Measurements from ENCODE around the gene PPP2R1B. TPM values are rescaled to one million over a fixed set of nuclear protein-coding genes. Genes with fewer than 3 reads are reported as not detected.

The PPP2R1B gene
- polyA plus RNA-seq, 1 donor (not counting 4 experiments of a cell fraction or from before 2014, with no cell fraction given) = 33.6 TPM

DNA sequence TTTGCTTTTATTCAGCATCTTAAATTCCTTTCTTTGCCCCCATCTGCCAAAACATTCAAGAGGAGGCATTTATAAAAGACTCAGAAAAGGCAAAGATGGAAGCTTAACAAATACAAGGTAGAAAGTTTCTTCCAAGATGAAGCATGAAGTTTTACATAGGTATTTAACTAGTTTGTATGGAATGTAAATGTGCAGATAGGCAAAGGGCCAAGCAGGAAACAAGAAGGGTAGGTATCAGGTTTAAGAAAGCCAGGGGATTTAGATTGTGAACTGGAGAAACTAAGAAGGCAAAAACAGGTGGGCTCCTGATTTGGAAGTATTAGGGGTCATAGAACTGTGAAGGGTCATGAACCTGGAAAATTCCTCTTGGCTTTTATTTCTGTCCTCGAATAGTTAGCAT is 62.6 kb downstream of the PPP2R1B start:
- FAIRE-seq = no peak
- dilution Hi-C loops (cut with MboI; ENCODE audit: extremely low pct_ligation_motif_present, low sequenced_read_pairs) = no loop called here
- no peaks in the 10 kb centered on the region for H3K27me3 ChIP-seq (ENCODE audit: control insufficient read depth, extremely low read depth, insufficient read depth, low read length)

DNA sequence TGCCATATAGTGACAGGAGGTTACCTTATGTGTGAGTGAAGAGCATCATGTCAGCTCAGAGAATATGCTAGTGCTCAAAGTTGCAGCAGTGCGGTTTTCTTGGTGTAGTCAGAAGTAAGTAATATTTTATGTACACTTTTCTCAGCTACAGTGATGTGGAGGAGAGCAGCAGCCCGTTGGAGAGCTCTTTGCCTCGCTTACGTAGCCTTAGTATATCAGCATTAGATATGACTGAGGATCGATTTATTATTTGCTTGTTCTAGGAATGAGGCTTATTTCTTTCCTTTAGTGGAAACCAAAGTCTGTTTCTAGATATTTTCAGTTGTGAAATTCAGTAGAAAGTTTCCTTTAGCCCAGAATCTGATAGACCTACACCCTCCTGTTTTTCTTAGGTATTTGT is 63.6 kb downstream of the PPP2R1B start:
- FAIRE-seq (no peak), DNase-seq (ENCODE audit: low read depth, low spot score) (no peak)
- Histone ChIP-seq H2AFZ (ENCODE audit: control insufficient read depth, low read length) (no peak overlapping the region), H3K79me2 (ENCODE audit: control insufficient read depth, insufficient read depth, low read length) (no peaks in the 10 kb centered on the region), H3K9ac (ENCODE audit: control insufficient read depth, extremely low read depth, insufficient read depth, low read length) (no peak overlapping the region), H3K4me1 (ENCODE audit: control insufficient read depth, extremely low read depth, insufficient read depth, low read length) (peaks cover 4% of the 10 kb centered on the region), H4K20me1 (ENCODE audit: control insufficient read depth, extremely low read depth, insufficient read depth, low read length) (no peaks in the 10 kb centered on the region), H3K4me2 (ENCODE audit: control insufficient read depth, extremely low read depth, insufficient read depth, low read depth, low read length) (no peak overlapping the region), H3K27me3 (ENCODE audit: control insufficient read depth, extremely low read depth, insufficient read depth, low read length) (no peaks in the 10 kb centered on the region), H3K27ac (ENCODE audit: control insufficient read depth, insufficient read depth, low read length) (no peak overlapping the region), H3K9me3 (ENCODE audit: control insufficient read depth, low read depth, low read length) (no peaks in the 10 kb centered on the region), H3K9me1 (ENCODE audit: control insufficient read depth, extremely low read depth, insufficient read depth, low read length) (no peaks in the 10 kb centered on the region), H3K4me3 (ENCODE audit: control insufficient read depth in 2 of 3, extremely low read depth in 1 of 3, insufficient read depth in 2 of 3, low read depth in 1 of 3, low read length in 3 of 3) (no peak overlapping the region), H3K36me3 (ENCODE audit: control insufficient read depth in 2 of 2, extremely low read depth in 1 of 2, insufficient read depth in 2 of 2, low read length in 2 of 2) (peaks cover 8 to 12% of the 10 kb centered on the region in 2 experiments)
- TF ChIP-seq, protein P1, sequence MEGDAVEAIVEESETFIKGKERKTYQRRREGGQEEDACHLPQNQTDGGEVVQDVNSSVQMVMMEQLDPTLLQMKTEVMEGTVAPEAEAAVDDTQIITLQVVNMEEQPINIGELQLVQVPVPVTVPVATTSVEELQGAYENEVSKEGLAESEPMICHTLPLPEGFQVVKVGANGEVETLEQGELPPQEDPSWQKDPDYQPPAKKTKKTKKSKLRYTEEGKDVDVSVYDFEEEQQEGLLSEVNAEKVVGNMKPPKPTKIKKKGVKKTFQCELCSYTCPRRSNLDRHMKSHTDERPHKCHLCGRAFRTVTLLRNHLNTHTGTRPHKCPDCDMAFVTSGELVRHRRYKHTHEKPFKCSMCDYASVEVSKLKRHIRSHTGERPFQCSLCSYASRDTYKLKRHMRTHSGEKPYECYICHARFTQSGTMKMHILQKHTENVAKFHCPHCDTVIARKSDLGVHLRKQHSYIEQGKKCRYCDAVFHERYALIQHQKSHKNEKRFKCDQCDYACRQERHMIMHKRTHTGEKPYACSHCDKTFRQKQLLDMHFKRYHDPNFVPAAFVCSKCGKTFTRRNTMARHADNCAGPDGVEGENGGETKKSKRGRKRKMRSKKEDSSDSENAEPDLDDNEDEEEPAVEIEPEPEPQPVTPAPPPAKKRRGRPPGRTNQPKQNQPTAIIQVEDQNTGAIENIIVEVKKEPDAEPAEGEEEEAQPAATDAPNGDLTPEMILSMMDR (optimal IDR thresholded peaks at IDR 0.05 in 1 of 3, IDR thresholded peaks at IDR 0.05 in 1 of 3, conservative IDR thresholded peaks at IDR 0.05 in 1 of 3; ENCODE audit: extremely low read depth in 1 of 3, insufficient read depth in 2 of 3, low read length in 3 of 3) = no peak
- TF ChIP-seq EZH2 (IDR thresholded peaks at IDR 0.05; ENCODE audit: low read length) = no peak
- dilution Hi-C loops (cut with MboI; ENCODE audit: extremely low pct_ligation_motif_present, low sequenced_read_pairs) = no loop called here

More for the DNA sequence above, 62.6 kb downstream of the PPP2R1B start:
- no peak for DNase-seq (ENCODE audit: low read depth, low spot score)
- Histone ChIP-seq H3K4me2 (ENCODE audit: control insufficient read depth, extremely low read depth, insufficient read depth, low read depth, low read length) (no peak overlapping the region), H3K9me1 (ENCODE audit: control insufficient read depth, extremely low read depth, insufficient read depth, low read length) (no peaks in the 10 kb centered on the region), H3K4me1 (ENCODE audit: control insufficient read depth, extremely low read depth, insufficient read depth, low read length) (peaks cover 4% of the 10 kb centered on the region), H3K4me3 (ENCODE audit: control insufficient read depth in 2 of 3, extremely low read depth in 1 of 3, insufficient read depth in 2 of 3, low read depth in 1 of 3, low read length in 3 of 3) (no peak overlapping the region), H3K9ac (ENCODE audit: control insufficient read depth, extremely low read depth, insufficient read depth, low read length) (no peak overlapping the region), H3K9me3 (ENCODE audit: control insufficient read depth, low read depth, low read length) (no peaks in the 10 kb centered on the region), H3K79me2 (ENCODE audit: control insufficient read depth, insufficient read depth, low read length) (no peaks in the 10 kb centered on the region), H4K20me1 (ENCODE audit: control insufficient read depth, extremely low read depth, insufficient read depth, low read length) (no peaks in the 10 kb centered on the region), H2AFZ (ENCODE audit: control insufficient read depth, low read length) (no peak overlapping the region), H3K27ac (ENCODE audit: control insufficient read depth, insufficient read depth, low read length) (no peak overlapping the region), H3K36me3 (ENCODE audit: control insufficient read depth in 2 of 2, extremely low read depth in 1 of 2, insufficient read depth in 2 of 2, low read length in 2 of 2) (peaks cover 9 to 15% of the 10 kb centered on the region in 2 experiments)
- TF ChIP-seq EZH2 (IDR thresholded peaks at IDR 0.05; ENCODE audit: low read length) = no peak
- TF ChIP-seq, protein P1 (optimal IDR thresholded peaks at IDR 0.05 in 1 of 3, IDR thresholded peaks at IDR 0.05 in 1 of 3, conservative IDR thresholded peaks at IDR 0.05 in 1 of 3; ENCODE audit: extremely low read depth in 1 of 3, insufficient read depth in 2 of 3, low read length in 3 of 3) = no peak
